NCI-H82 treated with DMSO at 0.1 percent for 48 hours (cell line): Measurements from ENCODE around the gene PCGF3.
A peak's percentile ranks its signal among the peaks of the same experiment; 100 is the strongest.
"Not testable (repeated sequence)": the region's sequence is repeated elsewhere in the genome, so short reads cannot be mapped to it uniquely, and the experiment has no call there.

Experiments
- DNase-seq: peaks from one replicate; lab custom pipeline; 2025; ENCODE audit not compliant: unreplicated experiment; lab: John Stamatoyannopoulos, UW

The PCGF3 gene

DNA sequence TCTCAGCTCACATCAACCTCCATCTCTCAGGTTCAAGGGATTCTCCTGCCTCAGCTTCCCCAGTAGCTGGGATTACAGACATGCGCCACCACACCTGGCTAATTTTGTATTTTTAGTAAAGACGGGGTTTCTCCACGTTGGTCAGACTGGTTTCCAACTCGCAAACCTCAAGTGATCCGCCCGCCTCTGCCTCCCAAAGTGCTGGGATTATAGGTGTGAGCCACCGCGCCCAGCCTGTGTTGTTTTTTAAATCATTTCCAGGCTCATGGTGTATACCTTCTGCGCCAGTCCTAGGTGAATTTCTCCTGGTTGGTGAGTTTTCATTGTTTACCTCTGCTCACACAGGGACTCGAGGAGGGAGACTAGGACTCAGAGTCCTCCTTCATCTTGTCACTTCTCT is 74.6 kb downstream of the PCGF3 start:
- DNase-seq: not testable (repeated sequence)

DNA sequence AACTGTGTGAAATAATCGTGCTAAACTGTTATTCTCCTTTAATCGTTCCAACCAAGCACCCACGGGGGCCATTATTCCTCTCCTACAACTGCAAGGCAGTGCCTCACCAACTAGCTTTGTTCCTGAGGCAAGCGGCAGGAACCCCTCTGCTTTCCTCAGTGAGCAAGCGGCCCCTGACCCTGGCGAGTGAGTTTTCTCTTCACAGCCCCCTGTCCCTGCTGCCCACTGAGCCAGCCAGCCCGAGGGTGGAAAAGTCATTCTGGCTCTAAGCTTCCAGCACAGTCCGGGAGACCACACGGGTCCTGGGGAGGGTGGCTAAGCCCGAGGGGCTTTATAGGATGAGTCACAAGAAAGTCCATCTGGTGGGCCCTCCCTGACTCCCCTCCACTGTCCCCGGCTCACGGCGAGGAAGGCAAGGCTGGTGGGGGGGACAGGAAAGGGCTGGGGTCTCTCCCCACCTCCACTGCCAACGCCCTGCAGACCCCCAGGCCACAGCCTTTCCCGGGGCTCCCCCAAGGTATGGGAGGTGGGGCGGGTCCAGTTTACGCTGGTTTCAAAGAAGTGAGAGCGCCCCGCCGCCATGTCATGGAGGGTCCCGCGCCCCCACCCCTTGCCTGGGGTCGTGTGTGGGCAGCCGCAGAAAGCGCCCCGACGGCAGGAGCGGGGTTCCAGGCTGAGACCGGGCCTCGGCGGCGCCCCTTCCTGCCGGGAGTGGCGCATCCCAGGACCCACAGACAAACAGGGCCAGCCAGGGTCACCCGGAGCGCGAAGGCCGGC is 75.3 kb downstream of the PCGF3 start:
- no peak for DNase-seq

DNA sequence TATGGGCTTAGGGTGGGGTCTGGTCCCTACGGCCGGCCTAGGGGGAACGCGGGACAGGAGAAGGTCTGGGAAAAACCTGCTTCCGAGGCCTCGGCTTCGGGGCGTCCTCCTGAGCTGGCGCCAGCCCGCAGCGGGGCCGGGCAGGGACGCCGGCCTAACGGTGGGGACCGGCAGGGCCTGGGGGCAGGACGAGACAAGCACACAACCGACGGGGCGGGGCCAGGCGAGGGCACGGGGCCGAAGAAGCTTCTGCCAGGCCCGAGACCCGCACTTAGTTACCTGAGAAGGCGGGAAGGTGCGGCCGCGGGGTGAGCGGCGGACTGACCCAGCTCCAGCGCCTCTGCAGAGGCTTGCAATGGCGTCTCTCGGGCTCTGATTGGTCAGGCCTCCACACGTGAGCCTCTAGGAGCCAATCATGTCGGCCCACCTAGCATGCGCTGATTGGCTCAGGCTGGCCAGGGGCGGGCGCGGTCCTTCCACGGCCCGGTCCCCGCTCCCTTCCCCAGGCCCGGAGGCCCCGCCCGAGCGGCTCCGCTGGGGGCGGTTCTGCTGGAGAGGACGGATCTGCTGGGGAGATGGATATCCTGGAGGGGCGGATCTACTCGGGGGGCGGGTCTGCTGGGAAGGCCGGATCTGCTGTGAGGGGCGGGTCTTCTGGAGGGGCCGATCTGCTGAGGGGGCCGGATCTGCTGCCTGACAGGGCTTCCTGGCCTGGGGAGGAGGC is 76.0 kb downstream of the PCGF3 start:
- peak; percentile 85 for DNase-seq

DNA sequence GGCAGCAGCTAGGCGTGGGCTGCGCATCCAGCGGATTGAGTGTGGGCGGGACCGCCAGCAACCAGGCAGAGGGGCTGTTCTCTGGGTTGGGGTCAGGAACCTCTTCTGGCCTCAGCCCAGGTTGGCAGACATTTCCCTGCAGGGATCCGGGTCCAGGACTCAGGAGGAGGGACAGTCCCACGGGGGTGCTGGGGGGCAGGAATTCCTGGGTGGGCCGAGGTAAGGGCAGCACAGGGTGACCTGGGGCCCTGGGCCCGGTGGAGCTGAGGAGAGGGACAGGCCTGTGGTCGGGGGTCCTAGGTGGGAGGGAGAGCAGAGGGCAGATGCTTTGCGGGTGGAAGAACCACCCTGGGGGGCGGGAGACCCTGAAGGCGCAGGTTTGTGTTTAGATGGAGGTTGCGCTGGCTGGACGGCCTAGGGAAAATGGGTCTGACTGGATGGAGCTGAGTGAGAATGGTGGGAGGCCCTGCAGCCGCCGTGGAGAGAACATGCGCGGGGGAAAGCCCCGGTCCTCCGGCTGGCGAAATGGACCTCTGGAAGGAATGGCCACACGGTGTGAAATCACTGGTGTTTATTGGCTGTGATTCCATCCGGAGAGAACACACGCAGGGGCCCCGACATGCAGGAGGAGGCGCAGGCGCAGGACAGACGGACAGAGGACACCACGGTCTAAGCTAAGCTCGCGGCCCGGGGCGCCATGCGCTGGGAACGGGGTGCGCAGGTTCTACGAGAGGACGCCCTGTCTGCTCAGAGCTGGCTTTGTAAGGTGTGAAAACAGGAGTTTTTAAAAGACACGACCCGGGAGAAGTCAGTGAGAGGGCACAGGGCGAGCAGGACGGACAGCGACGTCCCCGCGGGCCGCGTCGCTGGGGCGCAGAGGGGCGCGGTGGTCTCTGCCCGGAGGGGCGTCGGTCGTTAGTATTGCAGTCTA is 79.0 kb downstream of the PCGF3 start:
- DNase-seq: no peak

DNA sequence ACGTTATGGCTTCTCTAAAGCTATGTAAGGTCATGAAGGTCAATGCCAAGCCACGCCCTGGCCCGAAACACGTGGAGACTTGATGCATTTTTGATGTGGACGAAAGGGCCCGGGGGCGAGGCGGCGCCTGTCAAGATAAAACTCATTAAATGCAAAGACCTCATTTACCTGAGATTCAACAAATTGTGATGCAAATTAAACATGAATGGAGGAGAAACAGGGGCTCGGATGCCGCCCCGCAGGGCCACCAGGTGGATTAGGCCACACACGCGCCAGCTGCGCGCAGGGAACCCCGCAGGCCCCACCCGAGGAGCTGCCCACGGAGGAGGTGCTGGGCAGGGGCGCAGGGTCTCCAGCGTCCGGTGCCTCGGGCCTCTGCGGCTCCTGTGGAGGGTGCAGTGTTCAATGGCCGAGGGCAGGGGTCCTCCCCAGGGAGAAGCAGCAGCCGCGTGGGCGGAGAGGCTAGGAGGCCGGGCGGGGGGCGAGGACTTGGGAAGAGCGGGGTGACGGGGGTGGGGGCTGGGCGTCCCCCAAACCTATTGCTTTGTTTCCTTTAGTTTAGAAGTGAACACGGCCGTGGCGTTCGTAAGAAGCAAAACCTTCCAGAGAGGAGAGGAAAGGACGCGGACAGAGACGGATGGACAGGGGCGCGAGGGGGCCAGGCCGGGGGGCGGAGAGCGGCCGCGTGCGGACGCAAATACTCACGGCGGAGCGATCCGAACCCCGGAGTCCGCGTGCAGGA is 79.9 kb downstream of the PCGF3 start:
- no peak for DNase-seq

DNA sequence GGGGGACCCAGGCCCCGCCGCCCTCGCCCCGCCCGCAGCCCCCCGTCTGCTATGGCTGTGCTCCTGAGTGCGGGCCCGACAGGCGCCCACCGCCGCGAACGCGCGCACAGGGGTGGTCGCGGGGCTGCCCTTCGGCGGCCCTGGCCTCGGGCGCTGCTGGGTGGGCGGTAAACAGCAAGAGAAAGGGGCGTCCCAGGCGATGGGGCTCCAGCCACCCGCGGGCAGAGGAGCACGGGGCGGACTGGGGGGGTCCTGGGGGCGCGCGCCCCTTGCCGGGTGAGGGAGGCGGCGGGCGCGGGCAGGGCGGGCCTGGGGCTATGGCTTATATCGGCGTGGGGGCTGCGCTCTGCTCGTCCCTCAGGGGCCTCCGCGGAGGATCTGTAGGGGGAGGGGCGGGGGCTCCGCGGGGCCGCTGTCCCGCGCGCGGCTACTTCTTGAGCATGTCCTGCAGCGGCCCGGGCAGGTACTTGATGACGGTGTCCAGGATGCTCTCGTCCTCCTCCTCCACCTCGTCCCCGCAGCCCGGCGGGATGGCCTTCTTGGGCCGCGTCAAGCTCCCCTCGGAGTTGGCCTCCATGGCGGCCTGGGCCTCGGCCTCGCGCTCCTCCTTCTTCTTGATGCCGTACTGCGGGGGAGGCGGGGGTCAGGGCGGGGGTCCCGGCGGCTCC is 80.6 kb downstream of the PCGF3 start:
- no peak for DNase-seq

DNA sequence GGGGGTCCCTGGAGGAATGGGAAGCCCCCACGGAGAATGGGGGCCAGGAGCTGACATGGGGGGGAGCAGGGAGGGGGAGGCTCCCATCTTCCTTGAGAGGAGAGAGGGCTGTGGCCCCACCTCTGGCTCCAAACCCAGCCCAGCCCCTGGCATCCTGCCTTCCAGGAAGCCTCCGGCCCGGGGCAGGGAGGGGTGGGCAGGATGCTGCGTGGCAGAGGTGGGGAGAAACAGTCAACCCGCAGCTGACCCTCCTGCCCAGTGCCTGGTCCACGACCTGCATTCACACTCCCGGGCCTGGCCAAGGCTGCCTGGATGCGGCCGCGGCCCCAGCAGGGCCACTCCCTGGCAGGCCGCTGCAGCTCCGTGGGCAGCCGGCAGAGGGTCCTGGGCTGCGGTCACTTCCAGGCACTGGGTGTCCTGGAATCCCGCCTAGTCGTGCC is 81.2 kb downstream of the PCGF3 start:
- DNase-seq: no peak

DNA sequence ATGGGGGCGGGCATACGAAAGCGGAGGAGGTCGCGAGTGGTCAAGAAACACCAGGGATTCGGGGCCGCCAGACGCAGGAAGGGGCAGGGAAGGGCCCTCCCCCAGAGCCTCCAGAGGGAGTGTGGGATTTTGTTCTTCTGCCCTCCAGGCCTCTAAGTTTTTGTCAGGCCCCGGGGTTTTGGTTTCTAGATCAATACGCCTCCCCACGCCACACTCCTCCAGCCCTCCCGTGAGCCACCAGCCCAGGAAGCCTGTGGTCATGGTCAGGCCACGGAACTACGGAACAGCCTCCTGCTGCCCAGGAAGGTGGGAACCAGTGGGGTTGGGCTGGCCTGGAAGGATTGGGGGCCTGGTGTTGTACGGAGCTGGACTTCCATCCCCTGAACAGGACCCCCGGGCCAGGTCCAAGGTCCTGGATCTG is 81.9 kb downstream of the PCGF3 start:
- DNase-seq: no peak

DNA sequence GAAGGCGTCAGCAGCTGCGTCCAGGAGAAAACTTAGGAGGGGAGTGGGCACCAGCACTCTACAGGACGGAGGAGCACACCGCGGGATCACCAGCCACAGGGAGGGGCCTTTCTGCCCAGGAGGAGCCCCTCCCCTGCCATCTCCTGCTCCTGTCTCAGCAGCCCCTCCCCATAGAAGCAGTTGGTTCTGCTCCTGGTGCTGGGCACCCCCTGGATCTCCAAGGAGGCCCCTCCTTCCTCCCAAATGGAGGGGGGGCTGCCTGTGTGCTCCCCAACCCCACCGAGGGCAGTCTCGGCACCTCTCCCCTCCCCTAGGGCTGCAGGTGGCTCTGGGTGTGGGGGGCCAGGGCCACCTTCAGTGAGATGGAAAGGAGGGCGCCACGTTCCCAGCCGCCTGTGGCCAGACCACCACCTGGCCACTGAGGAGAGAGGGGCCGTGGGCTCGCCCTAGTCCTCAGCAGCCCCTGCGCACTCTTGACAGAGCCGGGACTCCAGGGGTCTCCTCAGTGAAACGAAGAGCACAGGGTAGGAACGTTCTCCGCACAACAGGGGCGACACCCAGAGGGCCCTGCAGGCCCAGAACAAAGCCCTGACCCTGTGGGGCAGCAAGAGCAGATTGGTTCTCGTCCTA is 82.5 kb downstream of the PCGF3 start:
- DNase-seq: no peak

DNA sequence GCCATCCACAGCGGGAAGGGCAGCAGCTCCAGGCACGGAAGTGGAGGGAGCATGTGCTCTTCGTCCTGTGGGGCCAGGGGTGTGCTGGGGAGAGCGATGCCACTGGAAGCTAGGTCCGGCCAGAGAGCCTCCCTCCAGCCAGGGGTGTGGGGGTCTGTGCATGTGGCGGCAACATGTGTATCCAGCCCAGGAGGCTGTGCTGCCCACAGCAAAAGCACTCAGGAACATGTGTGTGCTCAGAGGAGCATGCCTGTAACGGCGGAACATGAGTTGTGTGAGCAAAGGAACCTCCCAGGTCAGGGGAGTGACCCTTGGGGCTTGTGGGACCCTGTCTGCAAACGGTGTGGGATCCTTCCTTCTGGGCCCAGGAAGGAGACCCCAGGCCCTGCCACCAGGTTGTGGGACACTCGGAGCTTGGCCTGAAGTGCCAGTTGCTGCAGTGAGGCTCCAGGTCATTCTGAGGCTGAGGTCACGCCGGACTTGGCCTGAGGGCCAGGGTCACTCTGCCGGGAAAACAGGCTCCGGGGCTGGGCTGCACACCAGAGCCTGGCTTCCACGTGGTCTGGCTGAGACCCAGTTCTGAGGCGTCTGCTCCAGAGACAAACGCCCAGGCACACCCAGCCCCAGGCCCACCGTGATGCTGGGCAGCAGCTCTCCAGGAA is 83.1 kb downstream of the PCGF3 start:
- DNase-seq: no peak

DNA sequence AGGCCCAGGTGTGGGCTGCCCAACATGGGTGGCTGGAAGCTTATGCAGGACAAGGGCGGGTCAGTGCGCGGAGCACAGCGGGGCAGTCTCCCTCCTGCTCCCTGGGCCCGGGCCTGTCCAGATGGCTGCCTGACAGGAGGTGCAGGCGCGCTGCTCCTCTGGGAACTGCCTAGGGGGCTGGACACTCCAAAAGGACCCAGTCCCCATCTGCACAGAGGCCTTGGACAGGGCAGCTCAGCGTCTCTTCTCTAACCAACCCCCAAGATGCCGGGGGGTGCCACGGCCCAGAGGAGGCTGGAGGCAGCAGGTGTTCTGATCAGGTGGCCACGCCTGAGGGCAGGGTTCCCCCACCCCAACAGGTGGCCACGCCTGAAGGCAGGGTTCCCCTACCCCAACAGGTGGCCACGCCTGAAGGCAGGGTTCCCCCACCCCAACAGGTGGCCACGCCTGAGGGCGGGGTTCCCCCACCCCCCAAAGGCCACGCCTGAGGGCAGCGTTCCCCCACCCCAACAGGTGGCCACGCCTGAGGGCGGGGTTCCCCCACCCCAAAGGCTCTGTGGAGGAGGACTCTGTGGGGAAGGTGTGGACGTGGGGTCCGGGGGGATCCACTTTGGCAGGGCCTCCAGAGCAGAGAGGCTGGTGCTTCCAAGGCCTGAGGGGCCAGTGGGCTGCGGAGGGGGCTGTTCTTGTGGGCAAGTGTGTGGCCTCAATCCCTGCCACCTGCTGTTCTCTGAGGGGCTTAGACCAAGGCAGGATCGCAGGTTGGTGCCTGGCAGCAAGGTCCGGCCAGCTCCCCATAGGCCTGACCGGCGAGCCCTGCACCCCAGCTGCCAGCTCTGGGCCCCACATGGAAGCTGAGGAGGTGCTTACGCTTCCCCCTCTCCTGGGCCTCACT is 84.2 kb downstream of the PCGF3 start:
- no peak for DNase-seq

DNA sequence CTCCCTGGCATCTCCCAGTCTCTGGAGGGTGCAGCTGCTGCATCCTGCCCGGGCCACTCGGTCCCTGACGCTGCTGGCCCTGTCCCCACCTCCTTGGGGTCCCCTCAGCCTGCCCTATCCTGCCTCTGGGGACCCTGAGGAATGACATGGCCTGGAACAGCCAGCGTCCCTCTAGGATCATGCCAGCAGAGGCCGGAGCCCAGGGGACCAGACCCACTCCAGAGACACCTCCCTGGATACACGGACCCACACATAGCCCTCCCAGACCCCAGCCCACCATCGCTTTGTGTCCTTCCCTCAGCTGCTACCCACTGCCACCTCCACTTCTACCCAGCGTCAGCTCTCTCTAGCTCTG is 84.8 kb downstream of the PCGF3 start:
- no peak for DNase-seq

DNA sequence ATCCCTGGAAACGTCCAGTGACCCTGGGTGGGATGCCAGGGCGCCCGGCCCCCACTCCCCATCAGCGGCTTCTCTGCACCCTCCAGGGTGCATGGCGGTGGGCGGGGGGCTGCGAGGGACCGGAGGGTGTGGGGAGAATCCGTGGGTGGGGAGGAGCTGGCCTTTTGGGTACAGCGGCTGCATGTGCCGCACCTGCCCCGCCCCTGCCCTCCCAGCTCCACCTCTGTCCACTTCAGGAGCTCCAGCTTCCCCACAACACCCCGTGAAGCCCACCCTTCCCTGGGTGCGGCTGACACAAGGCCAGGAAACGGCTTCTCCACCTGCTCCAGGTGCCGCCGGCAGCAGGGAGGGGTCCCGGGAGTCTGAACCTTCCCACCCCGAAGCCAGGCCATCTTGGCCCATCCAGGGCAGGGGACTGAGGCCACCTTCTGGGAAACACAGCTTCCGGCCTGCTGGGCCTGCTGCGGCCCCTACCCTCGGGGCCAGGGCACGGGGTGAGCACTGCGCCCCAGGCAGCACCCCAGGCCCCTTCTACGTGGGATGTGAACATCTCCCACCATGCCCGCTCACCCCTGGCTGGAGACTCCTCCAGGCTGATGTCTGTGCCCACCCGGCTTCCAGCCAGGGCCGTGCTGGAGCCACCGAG is 85.7 kb downstream of the PCGF3 start:
- no peak for DNase-seq

DNA sequence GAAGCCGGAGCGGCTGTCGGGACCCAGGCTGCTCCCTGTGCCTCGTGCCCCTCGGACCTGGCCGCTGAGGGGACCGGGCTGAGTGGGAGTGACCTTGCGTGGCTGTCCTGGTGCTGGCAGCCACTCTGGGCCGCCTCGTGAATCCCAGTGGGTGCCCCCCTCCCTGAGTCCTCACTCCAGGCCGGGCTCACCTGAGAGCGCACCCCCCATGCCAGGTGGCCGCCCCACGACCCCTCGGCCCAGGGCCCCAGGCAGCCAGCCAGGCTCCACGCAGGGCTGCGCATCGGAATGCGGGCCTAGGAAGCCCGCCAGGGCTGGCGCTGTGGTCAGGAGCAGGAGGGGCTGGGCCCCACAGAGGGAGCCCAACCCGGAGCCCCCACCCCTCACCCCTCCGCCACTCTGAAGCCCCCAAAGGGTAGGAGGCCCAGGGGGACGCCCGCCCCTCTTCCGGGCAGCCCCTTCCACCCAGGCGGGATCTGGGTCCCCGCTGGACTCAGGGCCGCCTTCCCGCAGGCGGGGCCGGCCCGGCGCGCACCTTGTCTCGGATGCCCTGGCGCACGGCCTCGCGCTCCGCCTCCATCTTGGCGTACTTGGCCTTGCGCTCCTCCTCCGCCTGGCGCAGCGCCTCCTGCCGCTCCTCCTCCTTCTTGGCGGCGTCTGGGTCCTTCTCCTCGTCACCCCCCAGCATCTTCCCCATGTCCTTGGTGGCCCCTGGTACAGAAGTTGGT is 86.4 kb downstream of the PCGF3 start:
- DNase-seq: no peak

DNA sequence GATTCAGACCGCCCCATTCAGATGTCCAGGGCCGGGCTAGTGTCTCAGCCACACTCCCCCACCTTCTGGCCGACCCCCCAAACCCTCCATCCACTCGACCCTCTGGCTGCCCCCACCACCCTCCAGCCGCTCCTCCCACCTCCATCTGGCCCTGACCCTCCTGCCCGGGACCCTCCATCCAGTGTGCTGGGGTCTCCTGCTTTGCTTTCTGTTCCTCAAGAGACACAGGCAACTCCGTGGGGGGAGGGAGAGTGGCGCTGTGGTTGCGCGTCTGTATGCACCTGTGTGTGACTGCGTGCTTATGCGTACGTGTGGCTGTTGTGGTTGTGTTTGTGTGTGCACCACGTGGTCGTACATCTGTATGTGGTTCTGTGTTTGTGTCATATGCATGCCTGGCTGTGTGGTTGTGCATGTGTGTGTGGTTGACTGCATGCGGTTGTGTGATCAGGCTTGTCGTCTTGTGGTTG is 87.0 kb downstream of the PCGF3 start:
- DNase-seq: no peak

DNA sequence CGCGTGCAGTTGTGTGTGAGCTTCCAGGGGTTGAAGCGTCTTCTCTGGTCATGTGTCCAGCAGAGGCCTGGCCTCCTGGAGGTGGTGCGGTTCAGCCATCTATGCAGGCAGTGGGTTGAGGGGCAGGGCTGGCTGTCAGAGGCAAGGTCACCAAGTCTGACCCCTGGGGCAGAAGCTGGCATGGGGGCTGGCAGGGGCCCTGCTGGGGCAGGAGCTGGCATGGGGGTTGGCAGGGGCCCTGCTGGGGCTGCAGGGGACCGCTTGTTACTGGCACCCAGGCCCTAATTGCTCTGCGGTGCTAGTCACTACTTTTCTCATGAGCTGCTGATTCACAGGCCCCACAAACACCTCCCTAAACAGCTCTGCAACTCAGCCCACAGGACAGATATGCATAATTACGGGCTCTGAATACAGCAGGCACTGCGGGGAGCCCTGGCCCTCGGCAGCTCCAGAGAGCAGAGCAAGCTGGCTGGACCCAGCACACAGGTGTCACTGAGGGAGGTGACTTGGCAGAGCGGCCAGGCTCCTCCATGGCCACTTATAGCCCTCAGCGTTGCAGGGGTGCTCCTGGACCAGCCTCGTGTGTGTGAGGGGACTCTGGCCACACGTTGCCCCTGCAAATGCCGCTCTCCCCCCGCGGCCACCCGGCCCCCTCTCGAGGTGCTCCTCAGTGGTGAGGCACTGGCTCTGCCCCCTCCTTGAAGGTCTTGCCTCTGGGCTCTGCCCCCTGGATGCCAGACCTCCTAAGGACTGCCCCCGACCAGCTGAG is 87.6 kb downstream of the PCGF3 start:
- no peak for DNase-seq
